HG03378 (cell line): Measurements from ENCODE around the gene ABI2.
"Not testable (repeated sequence)": the region's sequence is repeated elsewhere in the genome, so short reads cannot be mapped to it uniquely, and the experiment has no call there.

ENCODE experiments used
- ATAC-seq: cut with Tn5 transposase; IDR thresholded peaks from one replicate; pipeline ENCODE4 v1.9.1; 2021; ENCODE audit warnings: mild to moderate bottlenecking, moderate library complexity; ENCODE audit not compliant: unreplicated experiment

ABI2 gene

GRCh38 chr2:203354966-203355365 is 26.8 kb downstream of the ABI2 start:
- no peak for ATAC-seq

GRCh38 chr2:203359450-203359849 is 31.3 kb downstream of the ABI2 start:
- no peak for ATAC-seq

GRCh38 chr2:203360833-203361430 is 32.7 kb downstream of the ABI2 start:
- no peak for ATAC-seq

- no peak for ATAC-seq
These were observed 33.3 kb downstream of the ABI2 start for GRCh38 chr2:203361495-203361894.

GRCh38 chr2:203361922-203362321 is 33.7 kb downstream of the ABI2 start:
- ATAC-seq: no peak

GRCh38 chr2:203366639-203367466 is 38.7 kb downstream of the ABI2 start:
- ATAC-seq: no peak

- not testable (repeated sequence) for ATAC-seq
These were observed 44.5 kb downstream of the ABI2 start for GRCh38 chr2:203372706-203373105.

GRCh38 chr2:203376173-203376572 is 48.0 kb downstream of the ABI2 start:
- ATAC-seq: no peak

GRCh38 chr2:203379156-203379555 is 51.0 kb downstream of the ABI2 start:
- no peak for ATAC-seq

- ATAC-seq: no peak
These were observed 54.8 kb downstream of the ABI2 start for GRCh38 chr2:203383038-203383437.

GRCh38 chr2:203388153-203388552 is 60.0 kb downstream of the ABI2 start:
- not testable (repeated sequence) for ATAC-seq

- no peak for ATAC-seq
These were observed 66.5 kb downstream of the ABI2 start for GRCh38 chr2:203394519-203395227.

GRCh38 chr2:203395858-203396257 is 67.7 kb downstream of the ABI2 start:
- no peak for ATAC-seq

GRCh38 chr2:203396667-203397066 is 68.5 kb downstream of the ABI2 start:
- no peak for ATAC-seq

GRCh38 chr2:203399031-203399430 is 70.8 kb downstream of the ABI2 start:
- ATAC-seq: no peak

- no peak for ATAC-seq
These were observed 72.8 kb downstream of the ABI2 start for GRCh38 chr2:203400805-203401585.

GRCh38 chr2:203404996-203405395 is 76.8 kb downstream of the ABI2 start:
- ATAC-seq: no peak

- ATAC-seq: no peak
These were observed 79.3 kb downstream of the ABI2 start for GRCh38 chr2:203407496-203407895.

GRCh38 chr2:203412546-203413331 is 84.5 kb downstream of the ABI2 start:
- no peak for ATAC-seq

- no peak for ATAC-seq
These were observed 85.6 kb downstream of the ABI2 start for GRCh38 chr2:203413796-203414195.
